MM.1S (cell line): ENCODE results near the gene AFG1L.

Source experiments
- EZH2 ChIP-seq: fragments of 300-600 bp; sonication (generic); optimal IDR thresholded peaks from 2 replicates; pipeline ENCODE3; 2017; ENCODE audit warnings: low read depth, mild to moderate bottlenecking, antibody characterized with exemption, low read length, mixed read lengths
- EZH2phosphoT487 ChIP-seq: fragments of 300-600 bp; sonication (generic); IDR thresholded peaks from 2 replicates; pipeline ENCODE4 v1.6.1; 2018; ENCODE audit warnings: antibody characterized with exemption, low read length
- TF ChIP-seq, protein P1 (sequence below): fragments of 300-600 bp; sonication (generic); IDR thresholded peaks from 2 replicates; pipeline ENCODE4 v1.5.1; 2016; ENCODE audit warnings: antibody characterized with exemption, low read length, mixed read lengths

DNA sequence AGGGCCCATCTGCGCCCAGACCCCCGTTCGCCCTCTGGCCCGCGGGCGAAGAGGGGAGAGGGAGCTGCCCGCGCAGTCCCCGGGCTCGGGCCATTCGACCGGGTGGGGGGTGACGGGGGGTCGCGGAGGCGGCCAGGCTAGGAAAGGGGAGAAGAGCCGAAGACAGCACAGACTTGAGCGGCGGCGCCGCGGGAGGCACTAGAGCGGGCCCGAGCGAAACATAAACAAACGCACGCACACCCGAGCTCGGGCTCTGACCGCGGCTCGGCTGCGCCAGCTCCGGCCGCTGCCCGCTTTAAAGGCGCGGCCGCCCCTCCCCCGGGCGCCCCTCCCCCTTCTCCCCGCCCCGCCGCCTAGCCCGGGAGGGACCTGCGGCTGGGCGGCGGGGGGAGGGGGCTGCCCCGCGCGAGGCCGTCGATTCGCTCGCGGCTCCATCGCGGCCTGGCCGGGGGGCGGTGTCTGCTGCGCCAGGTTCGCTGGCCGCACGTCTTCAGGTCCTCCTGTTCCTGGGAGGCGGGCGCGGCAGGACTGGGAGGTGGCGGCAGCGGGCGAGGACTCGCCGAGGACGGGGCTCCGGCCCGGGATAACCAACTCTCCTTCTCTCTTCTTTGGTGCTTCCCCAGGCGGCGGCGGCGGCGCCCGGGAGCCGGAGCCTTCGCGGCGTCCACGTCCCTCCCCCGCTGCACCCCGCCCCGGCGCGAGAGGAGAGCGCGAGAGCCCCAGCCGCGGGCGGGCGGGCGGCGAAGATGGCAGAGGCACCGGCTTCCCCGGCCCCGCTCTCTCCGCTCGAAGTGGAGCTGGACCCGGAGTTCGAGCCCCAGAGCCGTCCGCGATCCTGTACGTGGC is 265.8 kb downstream of the AFG1L start, which contains the start of gene FOXO3:
- TF ChIP-seq, protein P1, sequence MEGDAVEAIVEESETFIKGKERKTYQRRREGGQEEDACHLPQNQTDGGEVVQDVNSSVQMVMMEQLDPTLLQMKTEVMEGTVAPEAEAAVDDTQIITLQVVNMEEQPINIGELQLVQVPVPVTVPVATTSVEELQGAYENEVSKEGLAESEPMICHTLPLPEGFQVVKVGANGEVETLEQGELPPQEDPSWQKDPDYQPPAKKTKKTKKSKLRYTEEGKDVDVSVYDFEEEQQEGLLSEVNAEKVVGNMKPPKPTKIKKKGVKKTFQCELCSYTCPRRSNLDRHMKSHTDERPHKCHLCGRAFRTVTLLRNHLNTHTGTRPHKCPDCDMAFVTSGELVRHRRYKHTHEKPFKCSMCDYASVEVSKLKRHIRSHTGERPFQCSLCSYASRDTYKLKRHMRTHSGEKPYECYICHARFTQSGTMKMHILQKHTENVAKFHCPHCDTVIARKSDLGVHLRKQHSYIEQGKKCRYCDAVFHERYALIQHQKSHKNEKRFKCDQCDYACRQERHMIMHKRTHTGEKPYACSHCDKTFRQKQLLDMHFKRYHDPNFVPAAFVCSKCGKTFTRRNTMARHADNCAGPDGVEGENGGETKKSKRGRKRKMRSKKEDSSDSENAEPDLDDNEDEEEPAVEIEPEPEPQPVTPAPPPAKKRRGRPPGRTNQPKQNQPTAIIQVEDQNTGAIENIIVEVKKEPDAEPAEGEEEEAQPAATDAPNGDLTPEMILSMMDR: no peak
- TF ChIP-seq EZH2phosphoT487 (no peak), EZH2 (no peak)
